K562 (cell line): ENCODE results near the gene RHNO1. TPM values are rescaled to one million over a fixed set of nuclear protein-coding genes. Genes with fewer than 3 reads are reported as not detected.

Experiments used
- CEBPG ChIP-seq, 3 experiments: fragments of 200-800 bp in 1 of 3; sonication (Bioruptor generic) in 1 of 3; sonication (generic) in 1 of 3; formaldehyde crosslinking in 1 of 3; IDR thresholded peaks in 2 of 3; conservative IDR thresholded peaks in 1 of 3; 2 replicates each; pipeline versions ENCODE4 v1.6.1 to v1.8.0; 2016 to 2022; ENCODE audit warnings: missing compliant biosample characterization in 2 of 3, missing genetic modification characterization in 2 of 3, mild to moderate bottlenecking in 1 of 3, missing genetic modification reagents in 1 of 3
- EGR1 ChIP-seq: fragments of 450-650 bp; conservative IDR thresholded peaks from 2 replicates; pipeline ENCODE4 v1.6.1; 2017; ENCODE audit warnings: mild to moderate bottlenecking
- ILK ChIP-seq: fragments of 450-650 bp; IDR thresholded peaks from 2 replicates; pipeline ENCODE4 v1.6.1; 2016; ENCODE audit warnings: missing genetic modification characterization, low read depth, mild to moderate bottlenecking, missing compliant biosample characterization, moderate library complexity, borderline replicate concordance
- KLF10 ChIP-seq: fragments of 250-450 bp; sonication (Bioruptor Pico); IDR thresholded peaks from 2 replicates; pipeline ENCODE4 v1.6.1; 2021; ENCODE audit warnings: matching md5 sums
- MED1 ChIP-seq: sonication (generic); formaldehyde crosslinking; IDR thresholded peaks from 2 replicates; pipeline ENCODE4 v1.8.1; 2023; ENCODE audit warnings: missing genetic modification reagents, borderline replicate concordance
- SREBF2 ChIP-seq: sonication (generic); formaldehyde crosslinking; IDR thresholded peaks from 2 replicates; pipeline ENCODE4 v1.4.0; 2020; ENCODE audit warnings: mild to moderate bottlenecking, missing genetic modification reagents
- TAF9B ChIP-seq: fragments of 450-650 bp; IDR thresholded peaks from 2 replicates; pipeline ENCODE4 v1.6.1; 2018; ENCODE audit warnings: mild to moderate bottlenecking; ENCODE audit not compliant: partially characterized antibody
- ZNF146 ChIP-seq: IDR thresholded peaks from one replicate; pipeline ENCODE4 v1.6.1; 2018; ENCODE audit warnings: missing compliant biosample characterization; ENCODE audit not compliant: unreplicated experiment
- ZNF354B ChIP-seq: fragments of 250-450 bp; sonication (Bioruptor Pico); IDR thresholded peaks from 2 replicates; pipeline ENCODE4 v1.4.0; 2020
- ZNF79 ChIP-seq: fragments of 250-450 bp; sonication (Bioruptor Pico); IDR thresholded peaks from 2 replicates; pipeline ENCODE4 v1.4.0; 2020; ENCODE audit warnings: low read depth, mild to moderate bottlenecking, moderate library complexity
- polyA plus RNA-seq, 8 experiments: library from polyadenylated mRNA; depleted of rRNA in 4 of 8; stranded (reverse) in 5 of 8; unstranded in 3 of 8; fragments of >200 nt; fragmentation: Nextera tagmentation in 2 of 8; fragmentation: Illumina TruSeq in 1 of 8; extraction: Ambion mirVana in 2 of 8; extraction: Trizol in 1 of 8; gene quantifications; 2 replicates each; pipeline versions ENCODE4 v1.2.1 to v1.2.3, GENCODE V29; 2011 to 2014; ENCODE audit warnings: inconsistent platforms in 1 of 8, missing spikeins in 1 of 8
- total RNA-seq, 7 experiments: library from RNA; depleted of rRNA in 6 of 7; stranded (reverse); fragments of >200 nt in 6 of 7; fragmentation: Illumina TruSeq in 2 of 7; extraction: Trizol in 2 of 7; gene quantifications; 2 replicates each; pipeline versions ENCODE4 v1.2.1 to v1.2.3, GENCODE V29; 2011 to 2021; ENCODE audit warnings: low replicate concordance in 1 of 7
- TF ChIP-seq, protein P1 (sequence below): fragments of 250-450 bp; sonication (Bioruptor Pico); IDR thresholded peaks from 2 replicates; pipeline ENCODE4 v1.8.0; 2021; ENCODE audit warnings: mild to moderate bottlenecking, moderate library complexity
- TF ChIP-seq, protein P2 (sequence below): fragments of 450-650 bp; formaldehyde crosslinking; IDR thresholded peaks from 2 replicates; pipeline ENCODE4 v1.4.0; 2020; ENCODE audit warnings: mild to moderate bottlenecking
- TF ChIP-seq, protein P3 (sequence below): fragments of 200-800 bp; sonication (Bioruptor generic); IDR thresholded peaks from 2 replicates; pipeline ENCODE4 v1.6.1; 2016; ENCODE audit warnings: missing genetic modification characterization, missing compliant biosample characterization
- TF ChIP-seq, protein P4 (sequence below): fragments of 450-650 bp; IDR thresholded peaks from 2 replicates; pipeline ENCODE4 v1.7.1; 2018; ENCODE audit warnings: mild to moderate bottlenecking, low read depth; ENCODE audit not compliant: partially characterized antibody
- TF ChIP-seq, protein P5 (sequence below): fragments of 450-650 bp; formaldehyde crosslinking; IDR thresholded peaks from 2 replicates; pipeline ENCODE4 v1.4.0; 2022; ENCODE audit warnings: missing genetic modification characterization

RHNO1 gene
- total and polyA plus RNA-seq, 9 of the 15 experiments (the other 6 are each of a cell fraction or from before 2014, with no cell fraction given): 20.8 to 62.7 (median 28.8) TPM

DNA sequence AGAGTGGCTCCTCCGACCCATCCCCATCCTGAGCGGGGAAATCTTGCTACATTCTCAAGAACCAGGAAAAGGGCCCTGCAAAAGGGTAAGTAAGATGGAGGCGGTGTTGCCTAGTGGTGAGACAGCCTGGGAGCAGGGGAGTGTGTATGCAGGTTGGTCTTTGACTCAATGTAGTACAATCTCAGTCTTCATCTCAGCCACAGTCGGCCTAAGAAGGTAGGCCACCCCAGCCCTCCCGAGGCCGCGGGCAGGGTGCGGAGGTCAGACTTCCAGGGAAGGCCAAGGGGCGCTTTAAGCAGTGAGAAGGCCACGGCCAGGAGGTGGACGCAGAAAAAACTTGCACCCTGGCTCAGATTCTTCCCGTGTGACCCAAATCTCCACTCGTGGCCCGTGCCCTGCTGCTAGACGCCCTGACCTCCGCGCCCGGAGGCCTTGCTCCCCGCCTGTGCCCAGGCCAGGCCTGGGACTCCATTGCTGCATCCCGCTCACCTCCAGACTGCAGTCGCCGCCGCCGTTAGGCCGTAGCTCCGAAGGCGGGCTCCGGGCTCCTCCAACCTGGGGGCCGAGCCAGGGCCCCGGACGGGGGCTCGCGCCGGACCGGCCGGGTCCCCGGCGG is 484 bp upstream of the RHNO1 start (continued):
- TF ChIP-seq, protein P1, sequence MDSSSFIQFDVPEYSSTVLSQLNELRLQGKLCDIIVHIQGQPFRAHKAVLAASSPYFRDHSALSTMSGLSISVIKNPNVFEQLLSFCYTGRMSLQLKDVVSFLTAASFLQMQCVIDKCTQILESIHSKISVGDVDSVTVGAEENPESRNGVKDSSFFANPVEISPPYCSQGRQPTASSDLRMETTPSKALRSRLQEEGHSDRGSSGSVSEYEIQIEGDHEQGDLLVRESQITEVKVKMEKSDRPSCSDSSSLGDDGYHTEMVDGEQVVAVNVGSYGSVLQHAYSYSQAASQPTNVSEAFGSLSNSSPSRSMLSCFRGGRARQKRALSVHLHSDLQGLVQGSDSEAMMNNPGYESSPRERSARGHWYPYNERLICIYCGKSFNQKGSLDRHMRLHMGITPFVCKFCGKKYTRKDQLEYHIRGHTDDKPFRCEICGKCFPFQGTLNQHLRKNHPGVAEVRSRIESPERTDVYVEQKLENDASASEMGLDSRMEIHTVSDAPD: no peak
- TF ChIP-seq, protein P2, sequence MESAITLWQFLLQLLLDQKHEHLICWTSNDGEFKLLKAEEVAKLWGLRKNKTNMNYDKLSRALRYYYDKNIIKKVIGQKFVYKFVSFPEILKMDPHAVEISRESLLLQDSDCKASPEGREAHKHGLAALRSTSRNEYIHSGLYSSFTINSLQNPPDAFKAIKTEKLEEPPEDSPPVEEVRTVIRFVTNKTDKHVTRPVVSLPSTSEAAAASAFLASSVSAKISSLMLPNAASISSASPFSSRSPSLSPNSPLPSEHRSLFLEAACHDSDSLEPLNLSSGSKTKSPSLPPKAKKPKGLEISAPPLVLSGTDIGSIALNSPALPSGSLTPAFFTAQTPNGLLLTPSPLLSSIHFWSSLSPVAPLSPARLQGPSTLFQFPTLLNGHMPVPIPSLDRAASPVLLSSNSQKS (CRISPR knock-in tag): no peak
- TF ChIP-seq TAF9B (no peak), ILK (tag) (no peak), CEBPG (CRISPR knock-in tag; IDR thresholded peaks at IDR 0.05) (no peak), CEBPG (tag; conservative IDR thresholded peaks at IDR 0.05 in 1 of 2, IDR thresholded peaks at IDR 0.05 in 1 of 2) (no peak), SREBF2 (no peak), KLF10 (CRISPR knock-in tag) (no peak), EGR1 (no peak), ZNF146 (no peak), ZNF354B (CRISPR knock-in tag) (no peak), ZNF79 (CRISPR knock-in tag) (no peak), MED1 (CRISPR knock-in tag) (no peak)
- TF ChIP-seq, protein P3, sequence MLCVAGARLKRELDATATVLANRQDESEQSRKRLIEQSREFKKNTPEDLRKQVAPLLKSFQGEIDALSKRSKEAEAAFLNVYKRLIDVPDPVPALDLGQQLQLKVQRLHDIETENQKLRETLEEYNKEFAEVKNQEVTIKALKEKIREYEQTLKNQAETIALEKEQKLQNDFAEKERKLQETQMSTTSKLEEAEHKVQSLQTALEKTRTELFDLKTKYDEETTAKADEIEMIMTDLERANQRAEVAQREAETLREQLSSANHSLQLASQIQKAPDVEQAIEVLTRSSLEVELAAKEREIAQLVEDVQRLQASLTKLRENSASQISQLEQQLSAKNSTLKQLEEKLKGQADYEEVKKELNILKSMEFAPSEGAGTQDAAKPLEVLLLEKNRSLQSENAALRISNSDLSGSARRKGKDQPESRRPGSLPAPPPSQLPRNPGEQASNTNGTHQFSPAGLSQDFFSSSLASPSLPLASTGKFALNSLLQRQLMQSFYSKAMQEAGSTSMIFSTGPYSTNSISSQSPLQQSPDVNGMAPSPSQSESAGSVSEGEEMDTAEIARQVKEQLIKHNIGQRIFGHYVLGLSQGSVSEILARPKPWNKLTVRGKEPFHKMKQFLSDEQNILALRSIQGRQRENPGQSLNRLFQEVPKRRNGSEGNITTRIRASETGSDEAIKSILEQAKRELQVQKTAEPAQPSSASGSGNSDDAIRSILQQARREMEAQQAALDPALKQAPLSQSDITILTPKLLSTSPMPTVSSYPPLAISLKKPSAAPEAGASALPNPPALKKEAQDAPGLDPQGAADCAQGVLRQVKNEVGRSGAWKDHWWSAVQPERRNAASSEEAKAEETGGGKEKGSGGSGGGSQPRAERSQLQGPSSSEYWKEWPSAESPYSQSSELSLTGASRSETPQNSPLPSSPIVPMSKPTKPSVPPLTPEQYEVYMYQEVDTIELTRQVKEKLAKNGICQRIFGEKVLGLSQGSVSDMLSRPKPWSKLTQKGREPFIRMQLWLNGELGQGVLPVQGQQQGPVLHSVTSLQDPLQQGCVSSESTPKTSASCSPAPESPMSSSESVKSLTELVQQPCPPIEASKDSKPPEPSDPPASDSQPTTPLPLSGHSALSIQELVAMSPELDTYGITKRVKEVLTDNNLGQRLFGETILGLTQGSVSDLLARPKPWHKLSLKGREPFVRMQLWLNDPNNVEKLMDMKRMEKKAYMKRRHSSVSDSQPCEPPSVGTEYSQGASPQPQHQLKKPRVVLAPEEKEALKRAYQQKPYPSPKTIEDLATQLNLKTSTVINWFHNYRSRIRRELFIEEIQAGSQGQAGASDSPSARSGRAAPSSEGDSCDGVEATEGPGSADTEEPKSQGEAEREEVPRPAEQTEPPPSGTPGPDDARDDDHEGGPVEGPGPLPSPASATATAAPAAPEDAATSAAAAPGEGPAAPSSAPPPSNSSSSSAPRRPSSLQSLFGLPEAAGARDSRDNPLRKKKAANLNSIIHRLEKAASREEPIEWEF (CRISPR knock-in tag): 0 out of 2 replicates have a peak, but pooled peaks have one; percentile 44
- TF ChIP-seq, protein P4, sequence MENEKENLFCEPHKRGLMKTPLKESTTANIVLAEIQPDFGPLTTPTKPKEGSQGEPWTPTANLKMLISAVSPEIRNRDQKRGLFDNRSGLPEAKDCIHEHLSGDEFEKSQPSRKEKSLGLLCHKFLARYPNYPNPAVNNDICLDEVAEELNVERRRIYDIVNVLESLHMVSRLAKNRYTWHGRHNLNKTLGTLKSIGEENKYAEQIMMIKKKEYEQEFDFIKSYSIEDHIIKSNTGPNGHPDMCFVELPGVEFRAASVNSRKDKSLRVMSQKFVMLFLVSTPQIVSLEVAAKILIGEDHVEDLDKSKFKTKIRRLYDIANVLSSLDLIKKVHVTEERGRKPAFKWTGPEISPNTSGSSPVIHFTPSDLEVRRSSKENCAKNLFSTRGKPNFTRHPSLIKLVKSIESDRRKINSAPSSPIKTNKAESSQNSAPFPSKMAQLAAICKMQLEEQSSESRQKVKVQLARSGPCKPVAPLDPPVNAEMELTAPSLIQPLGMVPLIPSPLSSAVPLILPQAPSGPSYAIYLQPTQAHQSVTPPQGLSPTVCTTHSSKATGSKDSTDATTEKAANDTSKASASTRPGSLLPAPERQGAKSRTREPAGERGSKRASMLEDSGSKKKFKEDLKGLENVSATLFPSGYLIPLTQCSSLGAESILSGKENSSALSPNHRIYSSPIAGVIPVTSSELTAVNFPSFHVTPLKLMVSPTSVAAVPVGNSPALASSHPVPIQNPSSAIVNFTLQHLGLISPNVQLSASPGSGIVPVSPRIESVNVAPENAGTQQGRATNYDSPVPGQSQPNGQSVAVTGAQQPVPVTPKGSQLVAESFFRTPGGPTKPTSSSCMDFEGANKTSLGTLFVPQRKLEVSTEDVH: no peak
- TF ChIP-seq, protein P5, sequence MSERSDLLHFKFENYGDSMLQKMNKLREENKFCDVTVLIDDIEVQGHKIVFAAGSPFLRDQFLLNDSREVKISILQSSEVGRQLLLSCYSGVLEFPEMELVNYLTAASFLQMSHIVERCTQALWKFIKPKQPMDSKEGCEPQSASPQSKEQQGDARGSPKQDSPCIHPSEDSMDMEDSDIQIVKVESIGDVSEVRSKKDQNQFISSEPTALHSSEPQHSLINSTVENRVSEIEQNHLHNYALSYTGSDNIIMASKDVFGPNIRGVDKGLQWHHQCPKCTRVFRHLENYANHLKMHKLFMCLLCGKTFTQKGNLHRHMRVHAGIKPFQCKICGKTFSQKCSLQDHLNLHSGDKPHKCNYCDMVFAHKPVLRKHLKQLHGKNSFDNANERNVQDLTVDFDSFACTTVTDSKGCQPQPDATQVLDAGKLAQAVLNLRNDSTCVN (CRISPR knock-in tag): no peak
